Peyer's patch (tissue), 4 donors: ENCODE data around the gene FSTL1. TPM values are rescaled to one million over a fixed set of nuclear protein-coding genes. Genes with fewer than 3 reads are reported as not detected.
A peak's percentile ranks its signal among the peaks of the same experiment; 100 is the strongest.

Experiments
- DNase-seq, 3 donors: peaks; one replicate each; pipeline ENCODE4 v3.0.0-alpha.2; 2017 to 2019
- H3K27ac ChIP-seq, 4 donors: fragments of 200-600 bp; sonication (generic); one replicate each; pipeline ENCODE4 v1.5.1; 2016 to 2019
- H3K27me3 ChIP-seq, 2 donors: fragments of 200-600 bp; sonication (generic); one replicate each; pipeline ENCODE4 v1.5.1; 2019
- H3K36me3 ChIP-seq, 3 donors: fragments of 200-600 bp; sonication (generic); one replicate each; pipeline ENCODE4 v1.5.1; 2016 to 2019
- H3K4me1 ChIP-seq, 4 donors: fragments of 200-600 bp; sonication (generic); one replicate each; pipeline ENCODE4 v1.5.1; 2016 to 2019
- H3K4me3 ChIP-seq, 4 donors: fragments of 200-600 bp; sonication (generic); 1 replicate in 3 of 4; 2 replicates in 1 of 4; pipeline ENCODE4 v1.5.1; 2016 to 2019; ENCODE audit warnings: mild to moderate bottlenecking in 1 of 4
- H3K9me3 ChIP-seq, 4 donors: fragments of 200-600 bp; sonication (generic); one replicate each; pipeline ENCODE4 v1.5.1; 2016 to 2019; ENCODE audit warnings: mild to moderate bottlenecking in 1 of 4
- POLR2A ChIP-seq, 2 donors: fragments of 450-650 bp; IDR thresholded peaks; one replicate each; pipeline ENCODE4 v1.5.1; 2017; ENCODE audit warnings: antibody characterized with exemption in 2 of 2, mild to moderate bottlenecking in 2 of 2, moderate library complexity in 2 of 2
- total RNA-seq, 4 donors: library from RNA; depleted of rRNA; stranded (reverse); fragments of >200 nt; gene quantifications; one replicate each; pipeline ENCODE4 v1.1.0, GENCODE V29; 2016
- TF ChIP-seq, protein P1 (sequence below), 6 experiments: fragments of 450-650 bp in 4 of 6; fragments of 200-600 bp in 2 of 6; sonication (generic) in 1 of 6; IDR thresholded peaks; one replicate each; pipeline ENCODE4 v1.5.1; 2017 to 2019; ENCODE audit warnings: antibody characterized with exemption in 6 of 6, mild to moderate bottlenecking in 3 of 6, moderate library complexity in 1 of 6

The FSTL1 gene
- total RNA-seq, 4 donors from 2014 or later: 22.2 to 84.2 (median 59.8) TPM

GRCh38 chr3:120435621-120436020, 15.2 kb downstream of the FSTL1 start:
- Histone ChIP-seq H3K4me1 (peaks cover 0 to 46% (median 0%) of the 10 kb centered on the region in 4 donors), H3K9me3 (no peaks in the 10 kb centered on the region), H3K4me3 (no peak overlapping the region), H3K27me3 (no peaks in the 10 kb centered on the region), H3K36me3 (no peaks in the 10 kb centered on the region), H3K27ac (peak overlapping the region in 1 of 4 donors; percentile 3)
- DNase-seq: no peak
- TF ChIP-seq POLR2A (IDR thresholded peaks at IDR 0.05): no peak
- TF ChIP-seq, protein P1, sequence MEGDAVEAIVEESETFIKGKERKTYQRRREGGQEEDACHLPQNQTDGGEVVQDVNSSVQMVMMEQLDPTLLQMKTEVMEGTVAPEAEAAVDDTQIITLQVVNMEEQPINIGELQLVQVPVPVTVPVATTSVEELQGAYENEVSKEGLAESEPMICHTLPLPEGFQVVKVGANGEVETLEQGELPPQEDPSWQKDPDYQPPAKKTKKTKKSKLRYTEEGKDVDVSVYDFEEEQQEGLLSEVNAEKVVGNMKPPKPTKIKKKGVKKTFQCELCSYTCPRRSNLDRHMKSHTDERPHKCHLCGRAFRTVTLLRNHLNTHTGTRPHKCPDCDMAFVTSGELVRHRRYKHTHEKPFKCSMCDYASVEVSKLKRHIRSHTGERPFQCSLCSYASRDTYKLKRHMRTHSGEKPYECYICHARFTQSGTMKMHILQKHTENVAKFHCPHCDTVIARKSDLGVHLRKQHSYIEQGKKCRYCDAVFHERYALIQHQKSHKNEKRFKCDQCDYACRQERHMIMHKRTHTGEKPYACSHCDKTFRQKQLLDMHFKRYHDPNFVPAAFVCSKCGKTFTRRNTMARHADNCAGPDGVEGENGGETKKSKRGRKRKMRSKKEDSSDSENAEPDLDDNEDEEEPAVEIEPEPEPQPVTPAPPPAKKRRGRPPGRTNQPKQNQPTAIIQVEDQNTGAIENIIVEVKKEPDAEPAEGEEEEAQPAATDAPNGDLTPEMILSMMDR (IDR thresholded peaks at IDR 0.05): no peak

- no peak for DNase-seq
- H3K4me1 ChIP-seq: peaks cover 0 to 30% (median 0%) of the 10 kb centered on the region in 4 donors
- H3K4me3 ChIP-seq: no peak overlapping the region
- H3K9me3 ChIP-seq: no peaks in the 10 kb centered on the region
- TF ChIP-seq, protein P1 (IDR thresholded peaks at IDR 0.05): no peak
- TF ChIP-seq POLR2A (IDR thresholded peaks at IDR 0.05): no peak
- peak overlapping the region in 1 of 4 donors; percentile 63 for H3K27ac ChIP-seq
- H3K27me3 ChIP-seq: no peaks in the 10 kb centered on the region
- no peaks in the 10 kb centered on the region for H3K36me3 ChIP-seq
Measured at GRCh38 chr3:120433662-120434331, 17.0 kb downstream of the FSTL1 start.

DNA sequence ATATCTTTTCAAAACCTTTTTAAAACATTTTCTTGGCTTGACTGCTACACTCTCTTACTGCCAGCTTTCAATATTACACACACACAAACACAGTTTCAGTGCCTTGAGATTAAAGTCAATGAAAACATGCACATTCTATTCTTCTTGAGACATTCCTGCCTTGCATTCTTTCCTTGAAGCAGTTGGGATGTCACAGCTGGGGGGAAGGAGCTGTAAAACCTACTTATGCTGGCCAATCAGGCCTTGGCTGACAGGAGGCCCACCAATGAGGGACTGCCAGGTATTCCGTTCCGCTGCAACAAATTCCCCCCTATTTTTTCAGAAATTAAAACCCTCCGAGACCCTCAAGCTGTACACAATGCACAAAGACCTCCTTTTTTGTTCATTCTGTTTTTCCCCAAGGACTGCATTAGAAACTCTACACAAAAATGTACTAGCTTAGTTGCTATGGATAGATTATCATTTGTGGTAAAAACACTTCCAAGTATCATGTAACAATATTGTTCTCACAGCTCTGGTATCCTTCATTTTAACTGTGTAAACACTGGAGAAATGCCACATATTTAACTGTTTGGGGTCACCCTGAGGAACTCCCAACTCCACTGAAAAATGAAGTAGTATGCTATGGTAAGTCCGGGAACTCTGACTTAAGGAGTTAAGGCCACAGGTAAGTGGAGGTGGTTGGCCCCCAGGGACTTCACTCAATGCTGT, 18.5 kb downstream of the FSTL1 start:
- Histone ChIP-seq H3K27me3 (no peaks in the 10 kb centered on the region), H3K27ac (peak overlapping the region; percentile 20 to 63 (median 30)), H3K9me3 (no peaks in the 10 kb centered on the region), H3K4me1 (peaks cover 0 to 22% (median 0%) of the 10 kb centered on the region in 4 donors), H3K4me3 (no peak overlapping the region), H3K36me3 (no peaks in the 10 kb centered on the region)
- no peak for DNase-seq
- TF ChIP-seq, protein P1 (IDR thresholded peaks at IDR 0.05): no peak
- no peak for TF ChIP-seq POLR2A (IDR thresholded peaks at IDR 0.05)

GRCh38 chr3:120429921-120430361, 20.9 kb downstream of the FSTL1 start:
- Histone ChIP-seq H3K27ac (no peak overlapping the region), H3K27me3 (no peaks in the 10 kb centered on the region)
- TF ChIP-seq, protein P1 (IDR thresholded peaks at IDR 0.05): no peak
- TF ChIP-seq POLR2A (IDR thresholded peaks at IDR 0.05): no peak

DNA sequence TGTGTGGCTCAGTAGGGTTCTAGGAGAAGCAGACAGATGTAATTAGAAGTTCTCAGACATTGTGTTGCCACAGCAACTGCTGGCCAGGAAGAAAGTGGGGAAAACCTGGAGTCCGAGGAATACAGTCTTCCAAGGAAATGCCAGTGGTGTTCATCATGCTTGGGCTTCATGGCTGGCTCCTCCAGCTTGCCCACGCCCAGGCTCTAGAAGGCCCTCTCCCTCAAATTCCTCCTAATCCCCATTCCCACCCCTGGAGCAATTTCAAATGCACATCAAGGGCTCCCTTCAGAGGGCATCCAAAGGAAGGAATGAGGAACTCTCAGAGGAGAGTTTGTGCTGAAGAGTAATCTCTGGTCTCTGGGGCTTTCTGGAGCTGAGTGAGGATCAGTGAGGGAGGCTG, 21.9 kb downstream of the FSTL1 start:
- no peaks in the 10 kb centered on the region for H3K36me3 ChIP-seq
- H3K4me3 ChIP-seq: no peak overlapping the region
- TF ChIP-seq, protein P1 (IDR thresholded peaks at IDR 0.05): no peak
- no peak for TF ChIP-seq POLR2A (IDR thresholded peaks at IDR 0.05)
- H3K4me1 ChIP-seq: peaks cover 0 to 14% (median 0%) of the 10 kb centered on the region in 4 donors
- H3K27me3 ChIP-seq: no peaks in the 10 kb centered on the region
- DNase-seq: no peak
- no peak overlapping the region for H3K27ac ChIP-seq
- no peaks in the 10 kb centered on the region for H3K9me3 ChIP-seq

More at GRCh38 chr3:120429921-120430361, 20.9 kb downstream of the FSTL1 start:
- Histone ChIP-seq H3K36me3 (no peaks in the 10 kb centered on the region), H3K4me3 (no peak overlapping the region), H3K9me3 (no peaks in the 10 kb centered on the region), H3K4me1 (peaks cover 0 to 15% (median 0%) of the 10 kb centered on the region in 4 donors)
- no peak for DNase-seq
